Breast epithelium (tissue), 4 donors: ENCODE results near the gene SRRM2. TPM values are rescaled to one million over a fixed set of nuclear protein-coding genes. Genes with fewer than 3 reads are reported as not detected.

Experiments used
- DNase-seq, 2 donors: peaks; one replicate each; pipeline ENCODE4 v3.0.0-alpha.2; 2019; ENCODE audit warnings: low spot score in 2 of 2
- H3K27ac ChIP-seq, 2 donors: fragments of 200-600 bp; sonication (generic) in 1 of 2; one replicate each; pipeline ENCODE4 v1.5.1; 2016 to 2019; ENCODE audit warnings: mild to moderate bottlenecking in 1 of 2
- H3K27me3 ChIP-seq, 2 donors: fragments of 200-600 bp; sonication (generic) in 1 of 2; one replicate each; pipeline versions ENCODE4 v1.5.1 to v1.6.0; 2017 to 2019; ENCODE audit warnings: control low read depth in 1 of 2, mild to moderate bottlenecking in 1 of 2
- H3K36me3 ChIP-seq: fragments of 200-600 bp; one replicate; pipeline ENCODE4 v1.5.1; 2019
- H3K4me1 ChIP-seq, 2 donors: fragments of 200-600 bp; sonication (generic); one replicate each; pipeline ENCODE4 v1.5.1; 2016 to 2019; ENCODE audit warnings: control low read depth in 1 of 2
- H3K4me3 ChIP-seq, 3 donors: fragments of 200-600 bp; sonication (generic); 1 replicate in 2 of 3; 2 replicates in 1 of 3; pipeline ENCODE4 v1.5.1; 2016 to 2019; ENCODE audit warnings: mild to moderate bottlenecking in 3 of 3, moderate library complexity in 2 of 3
- H3K9me3 ChIP-seq, 2 donors: fragments of 200-600 bp; sonication (generic) in 1 of 2; one replicate each; pipeline ENCODE4 v1.5.1; 2016 to 2019; ENCODE audit warnings: control low read depth in 1 of 2
- POLR2A ChIP-seq: fragments of 450-650 bp; IDR thresholded peaks from one replicate; pipeline ENCODE4 v1.6.1; 2016; ENCODE audit warnings: antibody characterized with exemption, mild to moderate bottlenecking, moderate library complexity
- POLR2AphosphoS5 ChIP-seq, 3 donors: sonication (generic); formaldehyde crosslinking; IDR thresholded peaks; one replicate each; pipeline ENCODE4 v1.6.1; 2017; ENCODE audit warnings: antibody characterized with exemption in 3 of 3
- intact Hi-C: fragments of 100-400 bp; cut with DNase I; formaldehyde crosslinking; loops from one replicate; pipeline ENCODE4 v1.15.1; 2023; ENCODE audit warnings: low total_unique reads
- total RNA-seq, 3 donors: library from RNA; depleted of rRNA; stranded (reverse); fragments of >200 nt; gene quantifications; one replicate each; pipeline ENCODE4 v1.1.0, GENCODE V29; 2016
- TF ChIP-seq, protein P1 (sequence below), 3 donors: fragments of 450-650 bp; IDR thresholded peaks; one replicate each; pipeline ENCODE4 v1.5.1; 2016 to 2017; ENCODE audit warnings: antibody characterized with exemption in 3 of 3, mild to moderate bottlenecking in 3 of 3, moderate library complexity in 3 of 3

The SRRM2 gene
- total RNA-seq, 3 donors from 2014 or later, result 229 to 416 (median 388) TPM

DNA sequence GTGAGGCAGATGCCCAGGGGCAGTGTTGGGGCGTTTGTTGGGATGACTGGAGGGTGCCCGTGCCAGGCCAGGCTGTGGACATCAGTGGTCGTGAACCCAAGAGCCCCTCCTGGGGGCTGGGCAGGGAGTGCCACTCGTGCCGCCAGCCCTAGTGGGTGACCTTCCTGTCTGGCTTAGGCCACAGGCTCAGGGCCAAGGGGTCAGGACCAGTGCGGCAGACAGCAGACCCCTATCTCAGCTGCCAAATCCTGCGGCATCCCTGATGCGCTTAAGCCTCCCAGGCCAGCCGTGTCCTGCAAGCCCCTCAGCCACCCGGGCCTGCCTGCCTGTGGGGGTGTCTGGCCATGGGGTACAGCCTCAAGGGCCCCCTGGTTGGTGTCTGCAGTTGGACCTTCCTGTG, 47.1 kb upstream of the SRRM2 start:
- H3K27me3 ChIP-seq, result no peaks in the 10 kb centered on the region
- intact Hi-C loops, result no loop called here
- no peak for DNase-seq
- TF ChIP-seq POLR2A (no peak), POLR2AphosphoS5 (IDR thresholded peaks at IDR 0.05) (no peak)
- TF ChIP-seq, protein P1, sequence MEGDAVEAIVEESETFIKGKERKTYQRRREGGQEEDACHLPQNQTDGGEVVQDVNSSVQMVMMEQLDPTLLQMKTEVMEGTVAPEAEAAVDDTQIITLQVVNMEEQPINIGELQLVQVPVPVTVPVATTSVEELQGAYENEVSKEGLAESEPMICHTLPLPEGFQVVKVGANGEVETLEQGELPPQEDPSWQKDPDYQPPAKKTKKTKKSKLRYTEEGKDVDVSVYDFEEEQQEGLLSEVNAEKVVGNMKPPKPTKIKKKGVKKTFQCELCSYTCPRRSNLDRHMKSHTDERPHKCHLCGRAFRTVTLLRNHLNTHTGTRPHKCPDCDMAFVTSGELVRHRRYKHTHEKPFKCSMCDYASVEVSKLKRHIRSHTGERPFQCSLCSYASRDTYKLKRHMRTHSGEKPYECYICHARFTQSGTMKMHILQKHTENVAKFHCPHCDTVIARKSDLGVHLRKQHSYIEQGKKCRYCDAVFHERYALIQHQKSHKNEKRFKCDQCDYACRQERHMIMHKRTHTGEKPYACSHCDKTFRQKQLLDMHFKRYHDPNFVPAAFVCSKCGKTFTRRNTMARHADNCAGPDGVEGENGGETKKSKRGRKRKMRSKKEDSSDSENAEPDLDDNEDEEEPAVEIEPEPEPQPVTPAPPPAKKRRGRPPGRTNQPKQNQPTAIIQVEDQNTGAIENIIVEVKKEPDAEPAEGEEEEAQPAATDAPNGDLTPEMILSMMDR (IDR thresholded peaks at IDR 0.05), result no peak
- peaks cover 13% of the 10 kb centered on the region for H3K36me3 ChIP-seq
- no peak overlapping the region for H3K4me3 ChIP-seq
- no peak overlapping the region for H3K27ac ChIP-seq
- peaks cover 0 to 8% of the 10 kb centered on the region in 2 donors for H3K4me1 ChIP-seq
- no peaks in the 10 kb centered on the region for H3K9me3 ChIP-seq

DNA sequence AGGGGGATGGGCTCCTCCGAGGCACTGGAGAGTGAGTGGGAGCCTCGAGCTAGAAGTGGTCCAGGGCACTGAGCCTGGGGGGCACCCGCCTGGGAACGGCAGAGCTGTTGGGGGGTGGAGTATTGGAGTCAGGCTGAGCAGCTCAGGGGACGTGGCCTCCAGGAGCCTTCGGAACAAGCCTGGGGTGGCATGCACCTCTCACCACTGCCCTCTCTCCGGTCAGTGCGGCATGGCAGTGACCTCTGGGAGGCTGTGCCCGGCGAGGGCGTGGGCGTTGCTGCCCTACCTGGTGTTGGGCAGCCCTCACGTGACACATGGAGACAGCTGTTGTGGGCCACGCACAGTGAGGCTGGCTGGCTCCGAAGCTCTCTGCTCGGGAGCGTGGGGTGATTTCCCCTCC, 46.4 kb upstream of the SRRM2 start:
- no peak overlapping the region for H3K27ac ChIP-seq
- H3K4me3 ChIP-seq, result no peak overlapping the region
- no peak for DNase-seq
- H3K9me3 ChIP-seq, result no peaks in the 10 kb centered on the region
- intact Hi-C loops, result no loop called here
- no peak for TF ChIP-seq POLR2AphosphoS5 (IDR thresholded peaks at IDR 0.05)
- no peak for TF ChIP-seq POLR2A
- TF ChIP-seq, protein P1 (IDR thresholded peaks at IDR 0.05), result no peak
- peaks cover 0 to 8% of the 10 kb centered on the region in 2 donors for H3K4me1 ChIP-seq
- peaks cover 13% of the 10 kb centered on the region for H3K36me3 ChIP-seq
- no peaks in the 10 kb centered on the region for H3K27me3 ChIP-seq

DNA sequence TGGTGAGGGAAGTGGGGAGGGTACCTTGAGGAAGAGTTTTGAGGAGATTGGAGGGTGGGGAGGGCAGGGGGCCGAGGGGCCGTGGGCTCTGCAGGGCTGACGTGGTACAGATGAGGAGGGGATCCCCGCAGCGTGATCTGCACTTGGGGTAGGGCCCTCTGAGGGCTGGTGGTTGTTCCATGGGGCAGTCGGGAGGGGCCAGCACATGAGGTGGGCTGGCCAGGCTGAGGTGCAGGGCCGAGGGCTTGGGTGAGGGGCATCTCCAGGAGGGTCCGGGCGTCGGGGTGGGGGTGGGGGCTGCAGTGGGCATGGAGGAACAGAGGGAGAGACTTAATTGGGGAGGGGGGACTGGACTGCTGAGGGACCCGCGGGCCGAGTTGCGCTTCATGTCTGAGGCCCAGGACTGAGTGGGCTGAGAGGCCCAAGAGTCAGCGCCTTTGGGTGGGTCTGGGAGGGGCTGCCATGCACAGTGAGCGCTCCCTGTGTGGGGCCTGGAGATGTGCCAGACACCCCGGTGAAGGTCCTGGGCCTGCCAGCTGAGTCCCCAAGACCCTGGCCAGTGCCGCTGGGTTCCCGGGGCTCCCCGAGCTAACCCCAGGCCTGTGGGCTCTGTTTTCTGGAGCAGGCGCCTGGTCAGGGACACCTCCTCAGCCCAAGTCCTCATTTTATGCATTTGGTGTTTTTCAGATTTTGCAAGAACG, 45.7 kb upstream of the SRRM2 start:
- Histone ChIP-seq H3K4me1 (peaks cover 0 to 8% of the 10 kb centered on the region in 2 donors), H3K4me3 (no peak overlapping the region), H3K27ac (no peak overlapping the region), H3K27me3 (no peaks in the 10 kb centered on the region), H3K36me3 (peaks cover 13% of the 10 kb centered on the region), H3K9me3 (no peaks in the 10 kb centered on the region)
- DNase-seq, result no peak
- TF ChIP-seq, protein P1 (IDR thresholded peaks at IDR 0.05), result no peak
- TF ChIP-seq POLR2AphosphoS5 (IDR thresholded peaks at IDR 0.05), result no peak
- no peak for TF ChIP-seq POLR2A
- intact Hi-C loops, result no loop called here

DNA sequence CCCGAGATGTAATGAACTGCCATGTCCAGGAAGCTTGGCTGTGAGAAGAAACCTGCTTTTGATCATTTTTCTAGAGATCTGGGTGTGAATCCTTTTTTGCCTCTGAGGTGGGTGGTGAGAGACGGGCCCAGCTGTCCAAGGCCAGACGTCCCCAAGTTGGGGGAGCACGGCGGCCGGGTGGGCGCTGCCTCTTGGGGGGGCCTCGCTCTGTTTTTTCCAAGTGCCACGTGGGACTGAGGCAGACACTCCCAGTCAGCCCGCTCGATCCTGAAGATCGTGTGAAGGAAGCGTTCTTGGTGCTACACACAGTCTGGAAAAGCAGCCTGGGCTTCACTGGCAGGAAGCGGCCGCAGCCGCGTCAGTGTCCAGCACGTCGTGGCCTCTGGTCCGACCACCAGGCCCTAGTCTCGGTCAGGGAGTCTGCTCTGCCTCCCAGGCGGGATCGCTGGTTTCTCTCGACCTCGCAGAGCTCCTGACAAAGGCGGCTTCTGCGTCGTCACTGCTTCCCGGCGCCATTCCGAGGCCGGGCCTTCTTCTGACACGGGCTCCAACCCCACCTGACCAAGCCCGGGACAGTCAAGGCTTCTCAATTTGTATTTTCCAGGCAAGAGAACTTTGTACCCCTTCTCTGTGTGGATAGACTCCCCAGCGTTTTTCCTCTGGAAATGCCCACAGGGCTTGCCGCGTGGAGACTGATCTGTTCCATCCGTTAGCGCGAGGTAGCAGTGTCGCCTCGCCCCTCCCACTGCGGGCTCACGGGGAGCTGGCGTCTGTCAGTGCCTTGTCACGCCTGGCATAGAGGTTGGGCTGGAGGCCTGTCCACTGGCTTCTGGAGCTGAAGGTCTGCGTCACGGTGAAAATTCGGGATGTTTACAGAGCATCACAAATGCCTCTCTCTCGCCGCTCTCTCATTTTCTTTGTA, 44.8 kb upstream of the SRRM2 start:
- Histone ChIP-seq H3K9me3 (no peaks in the 10 kb centered on the region), H3K4me3 (no peak overlapping the region), H3K36me3 (peaks cover 8% of the 10 kb centered on the region), H3K27me3 (no peaks in the 10 kb centered on the region), H3K4me1 (peaks cover 0 to 7% of the 10 kb centered on the region in 2 donors), H3K27ac (no peak overlapping the region)
- TF ChIP-seq POLR2A, result no peak
- no peak for TF ChIP-seq POLR2AphosphoS5 (IDR thresholded peaks at IDR 0.05)
- TF ChIP-seq, protein P1 (IDR thresholded peaks at IDR 0.05), result no peak
- DNase-seq, result no peak
- intact Hi-C loops, result no loop called here

DNA sequence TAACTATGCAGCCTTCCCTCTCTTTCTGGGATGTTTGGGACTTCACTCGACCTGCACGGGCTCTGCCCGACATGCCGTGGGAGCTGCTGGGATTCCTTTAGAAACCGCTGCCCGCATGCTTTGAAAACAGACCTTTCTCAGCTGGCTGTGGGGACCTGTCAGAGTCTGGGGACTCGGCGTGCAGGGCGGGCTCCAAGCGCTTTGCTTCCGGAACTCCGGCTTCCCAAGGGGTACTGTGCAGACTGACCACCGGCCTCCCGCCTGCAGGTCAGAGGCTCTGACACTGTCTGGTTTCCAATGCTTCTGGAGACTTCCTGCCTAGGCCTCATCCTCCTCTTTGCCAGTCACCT, 44.2 kb upstream of the SRRM2 start:
- peaks cover 8% of the 10 kb centered on the region for H3K36me3 ChIP-seq
- TF ChIP-seq, protein P1 (IDR thresholded peaks at IDR 0.05), result no peak
- TF ChIP-seq POLR2A (no peak), POLR2AphosphoS5 (IDR thresholded peaks at IDR 0.05) (no peak)
- no peaks in the 10 kb centered on the region for H3K9me3 ChIP-seq
- no peak for DNase-seq
- intact Hi-C loops, result no loop called here
- H3K27me3 ChIP-seq, result no peaks in the 10 kb centered on the region
- H3K4me1 ChIP-seq, result peaks cover 0 to under 1% of the 10 kb centered on the region in 2 donors
- no peak overlapping the region for H3K27ac ChIP-seq
- no peak overlapping the region for H3K4me3 ChIP-seq
